HL-60/S4 treated with phorbol 12-myristate 13-acetate at 8.2 ng/mL for 4 days and 3 days (cell line): ENCODE data around the gene KLHL11.

Experiments used
- in situ Hi-C: fragments of 300-500 bp; cut with MboI; formaldehyde crosslinking; loops from 2 replicates; pipeline ENCODE4 v1.15.0; 2022; ENCODE audit warnings: low sequenced_read_pairs

The KLHL11 gene, protein sequence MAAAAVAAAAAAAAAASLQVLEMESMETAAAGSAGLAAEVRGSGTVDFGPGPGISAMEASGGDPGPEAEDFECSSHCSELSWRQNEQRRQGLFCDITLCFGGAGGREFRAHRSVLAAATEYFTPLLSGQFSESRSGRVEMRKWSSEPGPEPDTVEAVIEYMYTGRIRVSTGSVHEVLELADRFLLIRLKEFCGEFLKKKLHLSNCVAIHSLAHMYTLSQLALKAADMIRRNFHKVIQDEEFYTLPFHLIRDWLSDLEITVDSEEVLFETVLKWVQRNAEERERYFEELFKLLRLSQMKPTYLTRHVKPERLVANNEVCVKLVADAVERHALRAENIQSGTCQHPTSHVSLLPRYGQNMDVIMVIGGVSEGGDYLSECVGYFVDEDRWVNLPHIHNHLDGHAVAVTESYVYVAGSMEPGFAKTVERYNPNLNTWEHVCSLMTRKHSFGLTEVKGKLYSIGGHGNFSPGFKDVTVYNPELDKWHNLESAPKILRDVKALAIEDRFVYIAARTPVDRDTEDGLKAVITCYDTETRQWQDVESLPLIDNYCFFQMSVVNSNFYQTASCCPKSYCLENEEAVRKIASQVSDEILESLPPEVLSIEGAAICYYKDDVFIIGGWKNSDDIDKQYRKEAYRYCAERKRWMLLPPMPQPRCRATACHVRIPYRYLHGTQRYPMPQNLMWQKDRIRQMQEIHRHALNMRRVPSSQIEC

DNA sequence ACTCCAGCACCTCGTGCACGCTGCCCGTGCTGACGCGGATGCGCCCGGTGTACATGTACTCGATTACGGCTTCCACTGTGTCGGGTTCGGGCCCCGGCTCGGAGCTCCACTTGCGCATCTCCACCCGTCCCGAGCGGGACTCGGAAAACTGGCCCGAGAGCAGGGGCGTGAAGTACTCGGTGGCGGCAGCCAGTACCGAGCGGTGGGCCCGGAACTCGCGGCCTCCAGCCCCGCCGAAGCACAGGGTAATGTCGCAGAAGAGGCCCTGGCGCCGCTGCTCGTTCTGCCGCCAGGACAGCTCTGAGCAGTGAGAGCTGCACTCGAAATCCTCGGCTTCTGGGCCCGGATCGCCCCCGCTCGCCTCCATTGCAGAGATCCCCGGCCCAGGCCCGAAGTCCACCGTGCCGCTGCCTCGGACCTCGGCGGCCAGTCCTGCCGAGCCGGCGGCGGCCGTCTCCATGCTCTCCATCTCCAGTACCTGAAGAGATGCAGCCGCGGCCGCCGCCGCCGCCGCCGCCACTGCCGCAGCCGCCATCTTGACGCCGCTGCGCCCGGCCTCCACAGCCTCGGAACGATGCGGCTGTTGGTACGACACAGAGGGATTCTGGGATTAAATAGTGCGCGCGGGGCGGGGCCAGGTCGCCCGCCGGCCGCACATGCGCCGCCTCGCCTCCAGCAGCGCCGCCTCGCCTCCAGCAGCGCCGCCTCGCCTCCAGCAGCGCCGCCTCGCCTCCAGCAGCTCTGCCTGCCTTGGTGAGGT lies at the start of gene KLHL11:
TSS of gene KLHL11 (minus strand) at position 588 of the 760 bp plus-strand sequence. CDS start at position 535, 53 bp downstream.
- in situ Hi-C loops, result no loop called here

GRCh38 chr17:41915020-41915419 lies 49.8 kb upstream of the KLHL11 start:
- in situ Hi-C loops, result no loop called here

DNA sequence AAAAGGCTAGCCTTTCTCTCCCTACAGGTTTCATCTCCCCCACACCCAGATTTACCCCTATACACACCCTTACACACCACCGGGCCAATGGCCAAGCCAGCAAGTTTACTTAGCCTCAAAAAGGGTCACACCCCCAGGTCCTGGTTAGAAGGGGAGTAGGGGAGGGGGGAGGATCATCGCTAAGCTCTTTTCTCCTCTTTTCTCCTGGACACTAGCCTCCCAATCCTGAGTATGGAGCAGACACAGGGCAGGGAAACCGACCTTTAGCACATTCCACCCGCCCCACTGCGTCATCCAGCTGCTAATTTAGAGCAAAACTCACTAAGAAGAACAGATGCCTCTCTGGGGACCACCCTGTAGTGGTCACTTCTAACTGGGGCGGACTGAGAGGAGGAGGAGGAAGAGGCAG lies 49.1 kb upstream of the KLHL11 start:
- in situ Hi-C loops, result no loop called here

- in situ Hi-C loops, result no loop called here
Observed at GRCh38 chr17:41913798-41914197, 48.6 kb upstream of the KLHL11 start.

GRCh38 chr17:41912925-41913324 lies 47.7 kb upstream of the KLHL11 start:
- in situ Hi-C loops, result no loop called here

DNA sequence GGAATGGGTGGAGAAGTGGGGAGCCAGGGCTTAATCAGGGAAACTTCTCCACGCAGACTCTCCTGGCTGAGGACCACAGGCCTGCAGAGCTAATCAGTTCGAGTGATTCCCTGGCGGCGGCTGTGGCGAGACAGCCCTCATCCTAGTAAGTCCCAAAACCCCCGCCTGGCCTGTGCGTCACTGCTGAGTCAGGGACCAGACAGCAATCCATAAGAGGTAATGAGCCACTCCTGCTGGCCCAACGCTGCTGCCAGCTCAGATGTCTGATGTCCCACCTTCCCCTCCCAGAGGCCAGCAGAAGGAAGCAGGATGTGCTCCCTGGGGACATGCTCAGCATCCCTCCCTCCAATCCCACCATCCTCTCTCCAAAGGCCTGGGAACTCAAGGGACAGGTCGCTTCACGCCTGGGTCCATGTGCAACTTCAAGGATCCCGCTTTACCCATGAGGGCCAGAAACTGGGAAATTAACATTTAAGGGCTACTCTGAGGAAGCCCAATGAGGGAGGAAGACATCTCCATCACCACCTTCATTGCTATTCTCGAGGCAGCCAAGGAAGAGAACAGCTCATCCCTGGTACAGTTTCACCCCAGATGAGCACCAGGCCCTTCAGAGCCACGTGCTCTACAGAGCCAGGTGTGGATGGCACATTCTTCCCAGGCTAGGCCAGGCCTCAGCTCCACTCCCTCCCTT lies 45.6 kb upstream of the KLHL11 start:
- in situ Hi-C loops, result no loop called here

DNA sequence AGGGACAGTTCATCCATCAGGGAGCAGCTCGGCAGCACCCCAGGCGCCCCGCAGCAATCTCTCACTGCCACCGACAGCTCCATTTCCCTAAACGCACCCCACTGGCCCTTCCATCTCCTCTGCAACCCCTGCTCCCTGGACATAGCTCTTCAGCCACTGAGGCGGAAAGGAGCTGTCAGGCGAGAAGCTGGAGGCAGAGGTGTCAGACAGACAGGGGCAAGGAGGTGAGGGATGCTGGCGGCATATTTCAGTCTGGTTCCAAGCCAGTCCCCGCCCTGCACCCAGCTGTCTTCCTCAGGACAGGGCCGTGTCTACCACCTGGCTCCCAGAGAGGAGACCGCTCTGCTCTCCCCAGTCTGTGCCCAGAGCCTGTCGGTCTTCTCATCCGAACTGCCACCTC lies 43.9 kb upstream of the KLHL11 start:
- in situ Hi-C loops, result no loop called here

GRCh38 chr17:41907633-41908539 lies 42.7 kb upstream of the KLHL11 start:
- in situ Hi-C loops, result no loop called here

GRCh38 chr17:41907185-41907556 lies 41.9 kb upstream of the KLHL11 start:
- in situ Hi-C loops, result no loop called here

GRCh38 chr17:41906465-41907184 lies 41.4 kb upstream of the KLHL11 start:
- in situ Hi-C loops, result no loop called here

GRCh38 chr17:41905172-41905571 lies 39.9 kb upstream of the KLHL11 start:
- in situ Hi-C loops, result no loop called here

GRCh38 chr17:41904242-41904841 lies 39.1 kb upstream of the KLHL11 start:
- in situ Hi-C loops, result no loop called here

DNA sequence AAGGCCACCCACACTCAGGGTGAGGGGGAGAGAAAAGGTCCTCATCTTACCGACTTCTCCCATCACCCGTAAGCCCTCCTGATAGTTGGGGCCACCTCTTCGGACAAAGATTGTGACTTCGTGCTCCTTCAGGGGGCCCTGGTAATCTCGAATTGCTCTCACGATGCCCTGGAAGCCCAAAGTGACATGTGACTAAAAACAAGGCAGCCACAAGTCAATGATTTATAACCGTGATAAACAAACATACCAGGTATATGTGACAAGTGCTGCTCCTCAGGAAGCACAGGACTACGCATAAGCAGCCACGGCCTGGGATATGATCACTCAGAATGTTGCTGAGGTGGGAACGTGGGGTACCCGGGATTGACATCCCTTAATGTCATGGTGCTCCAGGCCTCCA lies 36.4 kb upstream of the KLHL11 start:
- in situ Hi-C loops, result no loop called here

GRCh38 chr17:41896726-41897125 lies 31.5 kb upstream of the KLHL11 start:
- in situ Hi-C loops, result no loop called here

GRCh38 chr17:41895617-41896016 lies 30.4 kb upstream of the KLHL11 start:
- in situ Hi-C loops, result no loop called here

- in situ Hi-C loops, result no loop called here
Observed at GRCh38 chr17:41894791-41895331, 29.6 kb upstream of the KLHL11 start.

- in situ Hi-C loops, result no loop called here
Observed at GRCh38 chr17:41893384-41893783, 28.2 kb upstream of the KLHL11 start.

DNA sequence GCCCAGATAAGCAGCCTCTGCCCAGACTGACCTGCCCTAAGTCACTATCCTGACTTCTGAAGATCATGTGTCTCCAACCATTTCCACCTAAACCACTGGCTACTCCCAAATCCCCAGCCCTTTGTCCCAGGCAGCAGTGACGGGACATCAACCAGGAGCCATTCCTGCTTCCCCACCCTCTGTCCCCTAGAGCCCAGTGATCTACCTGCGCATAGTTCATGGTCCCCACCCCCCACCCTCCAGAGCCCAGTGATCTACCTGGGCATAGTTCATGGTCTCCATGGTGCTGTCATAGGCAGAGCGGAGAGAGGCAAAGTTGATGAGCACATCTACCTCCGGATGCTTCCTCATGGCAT lies 26.8 kb upstream of the KLHL11 start:
- in situ Hi-C loops, result no loop called here
